Liver (tissue), 9 donors: Measurements from ENCODE around the gene KRT85. TPM values are rescaled to one million over a fixed set of nuclear protein-coding genes. Genes with fewer than 3 reads are reported as not detected.

Source experiments
- DNase-seq: peaks from one replicate; pipeline ENCODE4 v3.0.0-alpha.2; 2017; ENCODE audit warnings: low spot score
- H3K27ac ChIP-seq, 2 donors: one replicate each; pipeline ENCODE4 v1.7.0; 2013; ENCODE audit warnings: inconsistent platforms in 2 of 2, low read length in 2 of 2, control low read depth in 1 of 2, low read depth in 1 of 2, mild to moderate bottlenecking in 1 of 2
- H3K27me3 ChIP-seq, 4 donors: one replicate each; pipeline versions ENCODE4 v1.6.1 to v1.7.0; 2013; ENCODE audit warnings: low read length in 3 of 4, inconsistent platforms in 1 of 4, mild to moderate bottlenecking in 1 of 4, moderate library complexity in 1 of 4; ENCODE audit not compliant: control insufficient read depth in 4 of 4, insufficient read depth in 4 of 4
- H3K36me3 ChIP-seq, 4 donors: one replicate each; pipeline versions ENCODE4 v1.6.1 to v1.7.0; 2013; ENCODE audit warnings: low read length in 3 of 4, mild to moderate bottlenecking in 3 of 4, low read depth in 1 of 4, moderate library complexity in 1 of 4; ENCODE audit not compliant: control insufficient read depth in 4 of 4, insufficient read depth in 3 of 4
- H3K4me1 ChIP-seq, 4 donors: one replicate each; pipeline versions ENCODE4 v1.6.1 to v1.7.0; 2013; ENCODE audit warnings: low read length in 3 of 4, mild to moderate bottlenecking in 3 of 4, moderate library complexity in 1 of 4; ENCODE audit not compliant: control insufficient read depth in 4 of 4, insufficient read depth in 4 of 4
- H3K4me3 ChIP-seq, 3 donors: one replicate each; pipeline versions ENCODE4 v1.6.1 to v1.7.0; 2013; ENCODE audit warnings: low read length in 3 of 3, control low read depth in 1 of 3, low read depth in 1 of 3, mild to moderate bottlenecking in 1 of 3
- H3K9ac ChIP-seq, 2 donors: one replicate each; pipeline ENCODE4 v1.7.0; 2013; ENCODE audit warnings: low read length in 2 of 2, mild to moderate bottlenecking in 2 of 2, moderate library complexity in 2 of 2, control low read depth in 1 of 2, low read depth in 1 of 2
- H3K9me3 ChIP-seq, 4 donors: one replicate each; pipeline versions ENCODE4 v1.6.1 to v1.7.0; 2013; ENCODE audit warnings: low read length in 3 of 4; ENCODE audit not compliant: control insufficient read depth in 4 of 4
- EGR1 ChIP-seq, 2 donors: IDR thresholded peaks; 2 replicates each; pipeline ENCODE4 v1.6.1; 2016 to 2018; ENCODE audit warnings: antibody characterized with exemption in 2 of 2, low read depth in 2 of 2
- FOXA2 ChIP-seq: IDR thresholded peaks from 2 replicates; pipeline ENCODE4 v1.6.1; 2016; ENCODE audit warnings: antibody characterized with exemption
- GABPA ChIP-seq, 2 donors: IDR thresholded peaks in 1 of 2; conservative IDR thresholded peaks in 1 of 2; 2 replicates each; pipeline ENCODE4 v1.6.1; 2016; ENCODE audit warnings: antibody characterized with exemption in 2 of 2, mild to moderate bottlenecking in 1 of 2, moderate library complexity in 1 of 2
- HNF4A ChIP-seq, 2 donors: conservative IDR thresholded peaks; 2 replicates each; pipeline ENCODE4 v1.6.1; 2016; ENCODE audit warnings: antibody characterized with exemption in 2 of 2, mild to moderate bottlenecking in 2 of 2
- HNF4G ChIP-seq: IDR thresholded peaks from 2 replicates; pipeline ENCODE4 v1.6.1; 2016; ENCODE audit warnings: antibody characterized with exemption
- JUND ChIP-seq, 2 donors: IDR thresholded peaks; 2 replicates each; pipeline ENCODE4 v1.6.1; 2016; ENCODE audit warnings: antibody characterized with exemption in 2 of 2
- NR2F2 ChIP-seq: IDR thresholded peaks from 2 replicates; pipeline ENCODE4 v1.6.1; 2016; ENCODE audit warnings: antibody characterized with exemption
- RAD21 ChIP-seq, 2 donors: IDR thresholded peaks; 2 replicates each; pipeline ENCODE4 v1.6.1; 2016; ENCODE audit warnings: antibody characterized with exemption in 2 of 2, mild to moderate bottlenecking in 2 of 2
- RXRA ChIP-seq, 2 donors: IDR thresholded peaks; 2 replicates each; pipeline ENCODE4 v1.6.1; 2017 to 2018; ENCODE audit warnings: antibody characterized with exemption in 2 of 2, mild to moderate bottlenecking in 1 of 2
- SP1 ChIP-seq: IDR thresholded peaks from 2 replicates; pipeline ENCODE4 v1.6.1; 2018; ENCODE audit warnings: antibody characterized with exemption, mild to moderate bottlenecking
- TAF1 ChIP-seq: conservative IDR thresholded peaks from 2 replicates; pipeline ENCODE4 v1.6.1; 2016; ENCODE audit warnings: antibody characterized with exemption, mild to moderate bottlenecking
- WGBS: extraction: QIAGEN DNeasy Blood & Tissue Kit; methylation state at CpG from one replicate; pipeline ENCODE4 v1.1.7; 2013; 5-methylcytosine and 5-hydroxymethylcytosine counted together
- polyA plus RNA-seq, 2 donors: library from polyadenylated mRNA; stranded (reverse) in 1 of 2; unstranded in 1 of 2; fragments of 200-250 nt in 1 of 2; fragments of >200 nt in 1 of 2; fragmentation: Nextera tagmentation in 1 of 2; extraction: Ambion mirVana in 1 of 2; gene quantifications; one replicate each; pipeline versions ENCODE4 v1.2.1 to v1.2.3, GENCODE V29; 2013 to 2015
- total RNA-seq, 2 donors: library from RNA; depleted of rRNA; stranded (reverse); fragments of >200 nt; gene quantifications; one replicate each; pipeline ENCODE4 v1.2.3, GENCODE V29; 2014
- TF ChIP-seq, protein P1 (sequence below): IDR thresholded peaks from 2 replicates; pipeline ENCODE4 v1.6.1; 2016; ENCODE audit warnings: antibody characterized with exemption
- TF ChIP-seq, protein P2 (sequence below): IDR thresholded peaks from 2 replicates; pipeline ENCODE4 v1.6.1; 2016; ENCODE audit warnings: antibody characterized with exemption, mild to moderate bottlenecking
- TF ChIP-seq, protein P3 (sequence below): IDR thresholded peaks from 2 replicates; pipeline ENCODE4 v1.6.1; 2016; ENCODE audit warnings: antibody characterized with exemption
- donor health status: healthy.
- donor health status: healthy.
- donor health status: healthy.
- donor health status: healthy.
- donor health status: healthy.

The KRT85 gene
- total and polyA plus RNA-seq, 4 donors, result not detected

GRCh38 chr12:52323001-52323400, 44.3 kb downstream of the KRT85 start:
- no peak for DNase-seq
- Histone ChIP-seq H3K27me3 (peaks cover 0 to 3% (median 1%) of the 10 kb centered on the region in 4 donors), H3K27ac (no peak overlapping the region), H3K9ac (no peak overlapping the region), H3K9me3 (no peaks in the 10 kb centered on the region), H3K36me3 (no peaks in the 10 kb centered on the region), H3K4me3 (no peak overlapping the region), H3K4me1 (peaks cover 0 to 4% (median 1%) of the 10 kb centered on the region in 4 donors)
- no peak for TF ChIP-seq JUND (IDR thresholded peaks at IDR 0.05)
- no peak for TF ChIP-seq HNF4A (conservative IDR thresholded peaks at IDR 0.05)
- no peak for TF ChIP-seq RAD21 (IDR thresholded peaks at IDR 0.05)
- TF ChIP-seq GABPA (IDR thresholded peaks at IDR 0.05 in 1 of 2, conservative IDR thresholded peaks at IDR 0.05 in 1 of 2), result no peak
- TF ChIP-seq FOXA2, result no peak
- no peak for TF ChIP-seq TAF1
- no peak for TF ChIP-seq NR2F2
- TF ChIP-seq SP1, result no peak
- 67% methylated on average over 1 of the region's 1 CpG for WGBS

GRCh38 chr12:52322069-52322468, 45.2 kb downstream of the KRT85 start:
- H3K9ac ChIP-seq, result no peak overlapping the region
- 95% methylated on average over 1 of the region's 1 CpG for WGBS

More at GRCh38 chr12:52322069-52322468, 45.2 kb downstream of the KRT85 start:
- Histone ChIP-seq H3K27ac (no peak overlapping the region), H3K27me3 (peaks cover 0 to 3% (median 1%) of the 10 kb centered on the region in 4 donors), H3K36me3 (no peaks in the 10 kb centered on the region), H3K4me1 (no peaks in the 10 kb centered on the region), H3K4me3 (no peak overlapping the region), H3K9me3 (no peaks in the 10 kb centered on the region)
- no peak for DNase-seq
- no peak for TF ChIP-seq SP1
- TF ChIP-seq EGR1 (IDR thresholded peaks at IDR 0.05; ENCODE audit: low read depth in 2 of 2), result no peak
- no peak for TF ChIP-seq HNF4G
- TF ChIP-seq GABPA (IDR thresholded peaks at IDR 0.05 in 1 of 2, conservative IDR thresholded peaks at IDR 0.05 in 1 of 2), result no peak
- TF ChIP-seq, protein P1, sequence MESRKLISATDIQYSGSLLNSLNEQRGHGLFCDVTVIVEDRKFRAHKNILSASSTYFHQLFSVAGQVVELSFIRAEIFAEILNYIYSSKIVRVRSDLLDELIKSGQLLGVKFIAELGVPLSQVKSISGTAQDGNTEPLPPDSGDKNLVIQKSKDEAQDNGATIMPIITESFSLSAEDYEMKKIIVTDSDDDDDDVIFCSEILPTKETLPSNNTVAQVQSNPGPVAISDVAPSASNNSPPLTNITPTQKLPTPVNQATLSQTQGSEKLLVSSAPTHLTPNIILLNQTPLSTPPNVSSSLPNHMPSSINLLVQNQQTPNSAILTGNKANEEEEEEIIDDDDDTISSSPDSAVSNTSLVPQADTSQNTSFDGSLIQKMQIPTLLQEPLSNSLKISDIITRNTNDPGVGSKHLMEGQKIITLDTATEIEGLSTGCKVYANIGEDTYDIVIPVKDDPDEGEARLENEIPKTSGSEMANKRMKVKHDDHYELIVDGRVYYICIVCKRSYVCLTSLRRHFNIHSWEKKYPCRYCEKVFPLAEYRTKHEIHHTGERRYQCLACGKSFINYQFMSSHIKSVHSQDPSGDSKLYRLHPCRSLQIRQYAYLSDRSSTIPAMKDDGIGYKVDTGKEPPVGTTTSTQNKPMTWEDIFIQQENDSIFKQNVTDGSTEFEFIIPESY, result no peak
- TF ChIP-seq, protein P2, sequence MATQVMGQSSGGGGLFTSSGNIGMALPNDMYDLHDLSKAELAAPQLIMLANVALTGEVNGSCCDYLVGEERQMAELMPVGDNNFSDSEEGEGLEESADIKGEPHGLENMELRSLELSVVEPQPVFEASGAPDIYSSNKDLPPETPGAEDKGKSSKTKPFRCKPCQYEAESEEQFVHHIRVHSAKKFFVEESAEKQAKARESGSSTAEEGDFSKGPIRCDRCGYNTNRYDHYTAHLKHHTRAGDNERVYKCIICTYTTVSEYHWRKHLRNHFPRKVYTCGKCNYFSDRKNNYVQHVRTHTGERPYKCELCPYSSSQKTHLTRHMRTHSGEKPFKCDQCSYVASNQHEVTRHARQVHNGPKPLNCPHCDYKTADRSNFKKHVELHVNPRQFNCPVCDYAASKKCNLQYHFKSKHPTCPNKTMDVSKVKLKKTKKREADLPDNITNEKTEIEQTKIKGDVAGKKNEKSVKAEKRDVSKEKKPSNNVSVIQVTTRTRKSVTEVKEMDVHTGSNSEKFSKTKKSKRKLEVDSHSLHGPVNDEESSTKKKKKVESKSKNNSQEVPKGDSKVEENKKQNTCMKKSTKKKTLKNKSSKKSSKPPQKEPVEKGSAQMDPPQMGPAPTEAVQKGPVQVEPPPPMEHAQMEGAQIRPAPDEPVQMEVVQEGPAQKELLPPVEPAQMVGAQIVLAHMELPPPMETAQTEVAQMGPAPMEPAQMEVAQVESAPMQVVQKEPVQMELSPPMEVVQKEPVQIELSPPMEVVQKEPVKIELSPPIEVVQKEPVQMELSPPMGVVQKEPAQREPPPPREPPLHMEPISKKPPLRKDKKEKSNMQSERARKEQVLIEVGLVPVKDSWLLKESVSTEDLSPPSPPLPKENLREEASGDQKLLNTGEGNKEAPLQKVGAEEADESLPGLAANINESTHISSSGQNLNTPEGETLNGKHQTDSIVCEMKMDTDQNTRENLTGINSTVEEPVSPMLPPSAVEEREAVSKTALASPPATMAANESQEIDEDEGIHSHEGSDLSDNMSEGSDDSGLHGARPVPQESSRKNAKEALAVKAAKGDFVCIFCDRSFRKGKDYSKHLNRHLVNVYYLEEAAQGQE, result no peak
- no peak for TF ChIP-seq RXRA (IDR thresholded peaks at IDR 0.05)
- TF ChIP-seq FOXA2, result no peak
- TF ChIP-seq, protein P3, sequence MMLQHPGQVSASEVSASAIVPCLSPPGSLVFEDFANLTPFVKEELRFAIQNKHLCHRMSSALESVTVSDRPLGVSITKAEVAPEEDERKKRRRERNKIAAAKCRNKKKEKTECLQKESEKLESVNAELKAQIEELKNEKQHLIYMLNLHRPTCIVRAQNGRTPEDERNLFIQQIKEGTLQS, result no peak
